Stimulated activated CD8-positive, alpha-beta memory T cell treated with anti-CD3 and anti-CD28 coated beads, Interleukin-15, amount 100 ng/mL, for 24 hours (primary cell): ENCODE data around the gene RBM12.
"Not testable (repeated sequence)": the region's sequence is repeated elsewhere in the genome, so short reads cannot be mapped to it uniquely, and the experiment has no call there.

ENCODE experiments used
- DNase-seq: peaks from one replicate; pipeline ENCODE4 v3.0.0-alpha.2; 2020; ENCODE audit warnings: low read depth

Gene RBM12, protein sequence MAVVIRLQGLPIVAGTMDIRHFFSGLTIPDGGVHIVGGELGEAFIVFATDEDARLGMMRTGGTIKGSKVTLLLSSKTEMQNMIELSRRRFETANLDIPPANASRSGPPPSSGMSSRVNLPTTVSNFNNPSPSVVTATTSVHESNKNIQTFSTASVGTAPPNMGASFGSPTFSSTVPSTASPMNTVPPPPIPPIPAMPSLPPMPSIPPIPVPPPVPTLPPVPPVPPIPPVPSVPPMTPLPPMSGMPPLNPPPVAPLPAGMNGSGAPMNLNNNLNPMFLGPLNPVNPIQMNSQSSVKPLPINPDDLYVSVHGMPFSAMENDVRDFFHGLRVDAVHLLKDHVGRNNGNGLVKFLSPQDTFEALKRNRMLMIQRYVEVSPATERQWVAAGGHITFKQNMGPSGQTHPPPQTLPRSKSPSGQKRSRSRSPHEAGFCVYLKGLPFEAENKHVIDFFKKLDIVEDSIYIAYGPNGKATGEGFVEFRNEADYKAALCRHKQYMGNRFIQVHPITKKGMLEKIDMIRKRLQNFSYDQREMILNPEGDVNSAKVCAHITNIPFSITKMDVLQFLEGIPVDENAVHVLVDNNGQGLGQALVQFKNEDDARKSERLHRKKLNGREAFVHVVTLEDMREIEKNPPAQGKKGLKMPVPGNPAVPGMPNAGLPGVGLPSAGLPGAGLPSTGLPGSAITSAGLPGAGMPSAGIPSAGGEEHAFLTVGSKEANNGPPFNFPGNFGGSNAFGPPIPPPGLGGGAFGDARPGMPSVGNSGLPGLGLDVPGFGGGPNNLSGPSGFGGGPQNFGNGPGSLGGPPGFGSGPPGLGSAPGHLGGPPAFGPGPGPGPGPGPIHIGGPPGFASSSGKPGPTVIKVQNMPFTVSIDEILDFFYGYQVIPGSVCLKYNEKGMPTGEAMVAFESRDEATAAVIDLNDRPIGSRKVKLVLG

GRCh38 chr20:35664466-35665206 is at the start of gene RBM12, which contains the start of gene CPNE1:
TSS of gene RBM12 (minus strand) at chr20:35664900. CDS start at chr20:35655322, 9,578 bp downstream.
TSS of gene CPNE1 (minus strand) at chr20:35664900. CDS start at chr20:35632923, 31,977 bp downstream.
- peak; percentile 83 for DNase-seq

DNA sequence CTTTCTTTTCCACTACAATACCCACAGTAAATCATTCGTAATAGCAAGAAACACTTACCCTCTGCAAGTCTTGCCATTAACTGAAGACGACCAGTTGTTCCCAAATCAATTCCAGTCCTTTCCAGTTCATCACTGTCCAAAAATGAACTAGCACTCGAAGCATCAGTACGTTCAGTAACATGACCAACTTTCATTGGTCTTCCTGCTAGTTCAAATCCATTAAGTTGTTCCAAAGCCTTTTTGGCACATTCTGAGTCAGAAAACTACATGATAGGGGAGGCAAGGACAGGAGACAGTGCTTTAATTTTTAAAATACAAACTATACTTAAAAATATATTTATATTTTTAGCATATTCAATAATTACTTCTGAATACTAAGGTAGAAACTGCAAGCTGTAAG is 49.4 kb upstream of the RBM12 start:
- DNase-seq, result no peak

- DNase-seq, result not testable (repeated sequence)
These were observed 48.4 kb upstream of the RBM12 start for GRCh38 chr20:35713120-35713519.

GRCh38 chr20:35711588-35712209 is 47.0 kb upstream of the RBM12 start:
- DNase-seq, result no peak

- DNase-seq, result no peak
These were observed 46.3 kb upstream of the RBM12 start for GRCh38 chr20:35710884-35711587.

DNA sequence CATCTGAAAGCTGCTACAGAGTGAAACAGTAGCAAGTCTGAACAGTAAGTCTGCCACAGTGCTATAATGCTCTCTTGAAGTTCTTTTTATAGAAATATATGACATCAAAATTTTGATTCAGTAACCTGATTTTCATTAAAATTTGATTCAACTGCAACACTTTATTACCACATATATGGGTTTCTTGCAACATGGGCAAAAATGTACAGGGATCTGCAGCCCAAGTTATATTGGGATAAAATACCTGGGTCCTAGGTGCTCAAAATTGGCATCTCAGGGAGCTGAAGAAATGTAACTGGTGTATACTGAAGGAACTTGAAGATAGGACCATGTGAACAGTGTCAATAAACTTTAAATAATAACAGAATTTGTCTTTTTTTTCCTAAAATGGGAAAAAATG is 45.3 kb upstream of the RBM12 start:
- DNase-seq, result no peak

GRCh38 chr20:35709259-35709658 is 44.6 kb upstream of the RBM12 start:
- no peak for DNase-seq

DNA sequence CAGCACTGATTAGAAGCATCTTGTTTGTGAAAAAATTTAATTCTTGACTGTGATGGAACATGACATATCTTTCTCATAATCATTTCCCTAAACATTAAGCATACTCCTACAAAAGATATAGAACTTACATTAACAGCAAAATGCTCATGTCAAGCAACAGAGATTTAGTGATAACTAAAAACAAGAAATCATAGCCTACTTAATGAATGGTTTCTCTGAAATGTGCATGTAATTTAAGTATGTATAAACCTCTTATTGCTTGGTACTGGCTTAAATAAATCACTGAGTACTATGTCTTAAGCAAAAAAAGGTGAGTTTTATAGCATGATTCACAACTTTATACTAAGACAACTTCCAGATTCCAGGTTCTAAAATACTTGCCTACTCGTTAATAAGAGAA is 43.8 kb upstream of the RBM12 start:
- no peak for DNase-seq

DNA sequence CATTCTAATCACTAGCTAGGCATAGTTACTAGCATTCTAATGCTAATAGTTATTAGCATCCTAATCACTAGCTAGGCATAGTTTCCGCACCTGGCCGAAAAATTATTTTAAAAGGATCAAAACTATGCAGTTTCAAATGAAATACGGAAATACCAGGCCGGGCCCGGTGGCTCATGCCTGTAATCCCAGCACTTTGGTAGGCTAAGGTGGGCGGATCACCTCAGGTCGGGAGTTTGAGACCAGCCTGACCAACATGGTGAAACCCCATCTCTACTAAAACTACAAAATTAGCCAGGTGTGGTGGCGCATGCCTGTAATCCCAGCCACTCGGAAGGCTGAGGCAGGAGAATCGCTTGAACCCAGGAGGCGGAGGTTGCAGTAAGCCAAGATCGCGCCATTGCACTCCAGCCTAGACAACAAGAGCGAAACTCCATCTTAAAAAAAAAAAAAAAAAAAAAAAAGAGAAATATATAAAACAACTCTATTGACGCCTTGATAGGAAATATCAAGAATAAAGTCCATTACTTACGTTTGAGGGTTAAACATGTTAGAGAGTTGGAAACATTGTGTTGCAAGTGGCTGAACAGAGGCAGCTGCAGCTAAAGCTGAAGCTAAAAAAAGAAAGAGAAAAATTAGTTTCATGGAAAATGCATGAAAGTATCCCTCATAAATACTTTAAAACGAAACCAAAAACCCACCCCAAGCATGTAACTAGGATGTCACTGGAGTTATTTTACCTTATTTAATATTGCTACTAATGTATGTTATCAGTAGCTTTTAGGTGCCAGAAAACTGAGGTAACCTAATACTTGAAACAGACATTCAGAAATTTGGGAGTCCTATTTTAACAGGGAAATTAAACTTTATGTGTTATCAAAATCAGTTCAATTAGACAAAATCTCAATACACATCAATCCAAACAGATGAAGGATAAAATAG is 42.2 kb upstream of the RBM12 start:
- not testable (repeated sequence) for DNase-seq

DNA sequence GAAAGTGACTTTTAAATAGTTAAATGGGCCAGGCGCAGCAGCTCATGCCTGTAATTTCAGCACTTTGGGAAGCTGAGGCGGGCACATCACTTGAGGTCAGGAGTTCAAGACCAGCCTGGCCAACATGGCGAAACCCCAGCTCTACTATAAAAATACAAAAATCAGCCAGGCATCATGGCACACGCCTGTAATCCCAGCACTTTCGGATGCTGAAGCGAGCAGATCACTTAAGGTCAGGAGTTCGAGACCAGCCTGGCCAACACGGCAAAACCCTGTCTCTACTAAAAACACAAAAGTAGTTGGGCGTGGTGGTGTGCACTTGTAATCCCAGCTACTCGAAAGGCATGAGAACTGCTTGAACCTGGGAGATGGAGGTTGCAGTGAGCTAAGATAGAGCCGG is 41.2 kb upstream of the RBM12 start:
- DNase-seq, result not testable (repeated sequence)

DNA sequence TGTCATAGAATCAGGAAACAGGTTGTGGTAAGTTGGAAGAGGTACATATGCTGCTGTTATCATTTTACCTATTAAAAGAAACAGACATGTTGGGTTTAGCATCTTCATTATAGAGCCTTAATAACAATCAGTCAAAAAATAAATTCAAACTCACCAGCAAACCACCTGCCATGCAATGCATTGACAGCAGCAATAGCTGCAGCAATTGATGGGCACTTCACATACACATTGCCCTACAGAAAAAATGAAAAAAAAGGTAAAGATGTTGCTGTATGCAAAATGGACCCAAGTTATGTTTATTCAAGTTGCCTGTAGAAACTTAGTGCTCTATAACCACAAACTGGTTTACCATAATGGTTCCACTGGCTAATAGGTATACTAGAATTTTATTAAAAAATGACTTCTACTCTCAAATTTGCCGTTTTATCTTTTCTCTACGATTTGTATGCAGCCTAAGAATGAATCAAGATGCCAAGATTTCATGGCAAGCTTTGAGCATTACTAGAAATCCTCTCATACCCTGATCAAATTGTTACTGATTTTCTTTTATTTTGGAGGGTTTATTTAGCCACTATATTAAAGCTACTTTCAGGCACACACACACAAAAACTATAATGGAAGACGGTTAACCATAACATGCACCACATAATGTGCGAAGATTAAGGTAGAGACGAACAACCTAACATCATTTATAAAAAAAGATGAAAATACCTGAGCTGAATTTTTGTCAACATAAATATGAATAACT is 40.0 kb upstream of the RBM12 start:
- DNase-seq, result no peak

- no peak for DNase-seq
These were observed 38.4 kb upstream of the RBM12 start for GRCh38 chr20:35702824-35703695.

GRCh38 chr20:35702051-35702823 is 37.5 kb upstream of the RBM12 start:
- DNase-seq, result no peak

DNA sequence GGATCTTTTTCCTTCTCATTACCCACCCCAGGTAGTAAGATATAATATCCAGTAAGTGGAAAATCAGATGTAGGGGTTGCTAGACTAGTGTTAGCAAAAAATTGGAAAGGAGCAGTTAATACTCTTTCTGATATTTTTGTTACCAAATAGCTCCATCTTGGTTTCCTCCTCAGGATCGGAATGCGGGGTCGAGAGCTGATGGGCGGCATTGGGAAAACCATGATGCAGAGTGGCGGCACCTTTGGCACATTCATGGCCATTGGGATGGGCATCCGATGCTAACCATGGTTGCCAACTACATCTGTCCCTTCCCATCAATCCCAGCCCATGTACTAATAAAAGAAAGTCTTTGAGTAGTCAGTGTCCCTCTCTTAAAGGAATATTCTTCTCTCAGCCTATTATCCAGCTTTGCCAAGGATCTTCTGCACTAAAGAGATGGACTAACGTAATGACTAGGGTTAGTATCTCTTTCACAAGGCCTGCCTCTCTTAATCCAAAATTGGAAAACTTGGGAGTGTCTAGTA is 36.0 kb upstream of the RBM12 start:
- DNase-seq, result no peak

GRCh38 chr20:35699957-35700624 is 35.4 kb upstream of the RBM12 start:
- no peak for DNase-seq

DNA sequence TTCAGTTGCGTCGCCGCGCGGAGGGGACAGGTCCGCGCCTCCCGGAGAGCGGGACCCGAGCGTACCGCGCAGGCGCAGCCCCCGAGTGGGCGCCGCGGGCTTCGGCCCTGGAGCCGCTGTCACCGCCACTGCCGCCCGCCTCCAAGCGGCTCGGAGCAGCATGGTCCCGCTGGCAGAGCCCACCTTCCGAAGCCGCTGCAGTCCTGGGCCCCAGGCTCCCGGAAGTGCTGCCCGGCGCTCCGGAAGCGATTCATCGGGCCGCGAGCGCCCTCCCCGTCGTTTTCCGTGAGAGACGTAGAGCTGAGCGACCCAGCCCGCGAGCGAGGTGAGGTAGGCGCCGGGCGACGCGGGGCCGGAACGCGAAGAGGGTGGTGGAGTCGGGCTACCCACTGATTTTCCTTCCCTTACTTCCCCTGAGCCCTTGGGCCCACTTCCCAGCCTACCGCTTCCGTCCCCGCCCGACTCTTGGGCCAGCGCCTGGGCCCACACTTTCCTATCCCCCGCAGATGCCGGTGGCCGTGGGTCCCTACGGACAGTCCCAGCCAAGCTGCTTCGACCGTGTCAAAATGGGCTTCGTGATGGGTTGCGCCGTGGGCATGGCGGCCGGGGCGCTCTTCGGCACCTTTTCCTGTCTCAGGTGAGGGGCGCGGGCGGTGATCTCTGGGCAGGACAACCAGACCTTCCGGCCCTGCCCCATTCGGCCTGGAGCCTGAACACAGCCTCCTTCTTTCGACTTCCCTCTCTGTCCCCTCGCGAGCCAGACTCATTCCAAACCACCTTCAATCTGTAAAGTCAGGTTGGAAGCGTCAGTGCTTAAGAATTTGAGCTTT is 34.6 kb upstream of the RBM12 start, which contains the start of the genes NFS1 and ROMO1:
NFS1 (minus strand) TSS at position 226 of the 830 bp plus-strand sequence; CDS start at position 162, 64 bp downstream.
ROMO1 (plus strand) TSS at position 279 of the 830 bp plus-strand sequence; CDS start at position 507, 228 bp downstream.
- peak; percentile 71 for DNase-seq
